Memory B cell (primary cell): Measurements from ENCODE around the gene SLC34A3.

Source experiments
- ATAC-seq: fragments of 150-1000 bp; cut with Tn5 transposase; 2 replicates; pipeline ENCODE4 v1.10.0; 2021; ENCODE audit warnings: low read depth, mild to moderate bottlenecking, moderate library complexity
- DNase-seq, 2 donors: peaks; one replicate each; pipeline ENCODE4 v3.0.0; 2022; ENCODE audit warnings: low spot score in 2 of 2
- H3K27ac Mint-ChIP-seq: one replicate; pipeline ENCODE4 v1.8.0; 2022; ENCODE audit warnings: mild to moderate bottlenecking, moderate library complexity, mixed read lengths
- H3K27me3 Mint-ChIP-seq: one replicate; pipeline ENCODE4 v1.8.0; 2022; ENCODE audit warnings: mixed read lengths
- H3K36me3 Mint-ChIP-seq: one replicate; pipeline ENCODE4 v1.8.0; 2022; ENCODE audit warnings: mild to moderate bottlenecking, mixed read lengths
- H3K4me1 Mint-ChIP-seq: one replicate; pipeline ENCODE4 v1.8.0; 2022; ENCODE audit warnings: mixed read lengths
- H3K4me3 Mint-ChIP-seq: one replicate; pipeline ENCODE4 v1.8.0; 2022; ENCODE audit warnings: mild to moderate bottlenecking, moderate library complexity, mixed read lengths
- H3K9me3 Mint-ChIP-seq: one replicate; pipeline ENCODE4 v1.8.0; 2022; ENCODE audit warnings: mixed read lengths

Gene SLC34A3

GRCh38 chr9:137227054-137227852, 3.4 kb upstream of the SLC34A3 start, which contains the start of gene RNF224:
Gene RNF224, plus strand, starts transcription at chr9:137227502. Its CDS starts 834 bp downstream, at chr9:137228336.
- peaks cover 6% of the 10 kb centered on the region for H3K27me3 Mint-ChIP-seq
- H3K27ac Mint-ChIP-seq = peak within 1 kb of the TSS; percentile 1
- H3K36me3 Mint-ChIP-seq = peaks cover 2% of the 10 kb centered on the region
- ATAC-seq = peak; percentile 42
- DNase-seq = peak; percentile 78 to 84
- no peaks in the 10 kb centered on the region for H3K9me3 Mint-ChIP-seq
- H3K4me3 Mint-ChIP-seq = no peak within 1 kb of the TSS
- peaks cover 7% of the 10 kb centered on the region for H3K4me1 Mint-ChIP-seq

- no peak overlapping the region for H3K4me3 Mint-ChIP-seq
- peaks cover 6% of the 10 kb centered on the region for H3K4me1 Mint-ChIP-seq
- DNase-seq = no peak
- peaks cover 6% of the 10 kb centered on the region for H3K27me3 Mint-ChIP-seq
- peaks cover 2% of the 10 kb centered on the region for H3K36me3 Mint-ChIP-seq
- ATAC-seq = no peak
- H3K9me3 Mint-ChIP-seq = no peaks in the 10 kb centered on the region
- peak overlapping the region; percentile 1 for H3K27ac Mint-ChIP-seq
These were observed 2.7 kb upstream of the SLC34A3 start for GRCh38 chr9:137227853-137228505.

GRCh38 chr9:137228506-137228967, 2.2 kb upstream of the SLC34A3 start:
- Mint-ChIP-seq H3K27ac (no peak overlapping the region), H3K4me3 (no peak overlapping the region), H3K4me1 (peaks cover 3% of the 10 kb centered on the region), H3K36me3 (peaks cover 2% of the 10 kb centered on the region), H3K9me3 (no peaks in the 10 kb centered on the region), H3K27me3 (peaks cover 6% of the 10 kb centered on the region)
- ATAC-seq = no peak
- no peak for DNase-seq

- Mint-ChIP-seq H3K4me1 (peaks cover 3% of the 10 kb centered on the region), H3K4me3 (no peak overlapping the region), H3K36me3 (peaks cover 2% of the 10 kb centered on the region), H3K27ac (no peak overlapping the region), H3K9me3 (no peaks in the 10 kb centered on the region), H3K27me3 (peaks cover 6% of the 10 kb centered on the region)
- ATAC-seq (no peak), DNase-seq (no peak)
These were observed 1.5 kb upstream of the SLC34A3 start for GRCh38 chr9:137228968-137229896.

- H3K27me3 Mint-ChIP-seq = peaks cover 12% of the 10 kb centered on the region
- no peak overlapping the region for H3K4me3 Mint-ChIP-seq
- no peak for DNase-seq
- peaks cover 2% of the 10 kb centered on the region for H3K36me3 Mint-ChIP-seq
- ATAC-seq = no peak
- H3K9me3 Mint-ChIP-seq = no peaks in the 10 kb centered on the region
- H3K4me1 Mint-ChIP-seq = peaks cover 8% of the 10 kb centered on the region
- H3K27ac Mint-ChIP-seq = no peak overlapping the region
These were observed 597 bp upstream of the SLC34A3 start for GRCh38 chr9:137229903-137230704.

- H3K4me1 Mint-ChIP-seq = peaks cover 13% of the 10 kb centered on the region
- DNase-seq (no peak), ATAC-seq (no peak)
- H3K36me3 Mint-ChIP-seq = peaks cover 2% of the 10 kb centered on the region
- no peak overlapping the region for H3K27ac Mint-ChIP-seq
- H3K4me3 Mint-ChIP-seq = no peak overlapping the region
- H3K27me3 Mint-ChIP-seq = peaks cover 12% of the 10 kb centered on the region
- H3K9me3 Mint-ChIP-seq = no peaks in the 10 kb centered on the region
These were observed 805 bp downstream of the SLC34A3 start for GRCh38 chr9:137231372-137232039.

- Mint-ChIP-seq H3K27ac (no peak overlapping the region), H3K36me3 (peaks cover 2% of the 10 kb centered on the region), H3K4me1 (peaks cover 13% of the 10 kb centered on the region), H3K4me3 (no peak overlapping the region), H3K27me3 (peaks cover 12% of the 10 kb centered on the region), H3K9me3 (no peaks in the 10 kb centered on the region)
- ATAC-seq = no peak
- DNase-seq = no peak
These were observed 1.4 kb downstream of the SLC34A3 start for GRCh38 chr9:137232101-137232500.

GRCh38 chr9:137232510-137232909, 1.8 kb downstream of the SLC34A3 start:
- Mint-ChIP-seq H3K4me3 (no peak overlapping the region), H3K27ac (no peak overlapping the region), H3K4me1 (peaks cover 15% of the 10 kb centered on the region), H3K27me3 (peaks cover 11% of the 10 kb centered on the region), H3K36me3 (peaks cover 2% of the 10 kb centered on the region), H3K9me3 (no peaks in the 10 kb centered on the region)
- ATAC-seq (no peak), DNase-seq (no peak)

GRCh38 chr9:137233143-137233980, 2.7 kb downstream of the SLC34A3 start:
- Mint-ChIP-seq H3K9me3 (no peaks in the 10 kb centered on the region), H3K4me3 (no peak overlapping the region), H3K27me3 (peaks cover 9% of the 10 kb centered on the region), H3K36me3 (no peaks in the 10 kb centered on the region), H3K27ac (no peak overlapping the region), H3K4me1 (peaks cover 13% of the 10 kb centered on the region)
- no peak for ATAC-seq
- DNase-seq = no peak

- no peak for DNase-seq
- Mint-ChIP-seq H3K4me1 (peaks cover 15% of the 10 kb centered on the region), H3K27ac (no peak overlapping the region), H3K4me3 (no peak overlapping the region), H3K27me3 (peaks cover 9% of the 10 kb centered on the region), H3K36me3 (no peaks in the 10 kb centered on the region), H3K9me3 (no peaks in the 10 kb centered on the region)
- no peak for ATAC-seq
These were observed 3.5 kb downstream of the SLC34A3 start for GRCh38 chr9:137234055-137234697.

- no peaks in the 10 kb centered on the region for H3K36me3 Mint-ChIP-seq
- ATAC-seq (peak; percentile 53), DNase-seq (peak in 1 of 2 donors; percentile 47)
- no peak overlapping the region for H3K27ac Mint-ChIP-seq
- H3K4me1 Mint-ChIP-seq = peaks cover 15% of the 10 kb centered on the region
- peaks cover 8% of the 10 kb centered on the region for H3K27me3 Mint-ChIP-seq
- peak overlapping the region; percentile 78 for H3K4me3 Mint-ChIP-seq
- no peaks in the 10 kb centered on the region for H3K9me3 Mint-ChIP-seq
These were observed 4.2 kb downstream of the SLC34A3 start for GRCh38 chr9:137234758-137235423.
